NCI-H1105 treated with DMSO at 0.1 percent for 48 hours (cell line): ENCODE results near the gene RPL22.
A peak's percentile ranks its signal among the peaks of the same experiment; 100 is the strongest.

Source experiments
- DNase-seq: peaks from one replicate; lab custom pipeline; 2025; lab: John Stamatoyannopoulos, UW

The RPL22 gene

GRCh38 chr1:6152181-6152580 lies 47.2 kb downstream of the RPL22 start:
- DNase-seq = no peak

DNA sequence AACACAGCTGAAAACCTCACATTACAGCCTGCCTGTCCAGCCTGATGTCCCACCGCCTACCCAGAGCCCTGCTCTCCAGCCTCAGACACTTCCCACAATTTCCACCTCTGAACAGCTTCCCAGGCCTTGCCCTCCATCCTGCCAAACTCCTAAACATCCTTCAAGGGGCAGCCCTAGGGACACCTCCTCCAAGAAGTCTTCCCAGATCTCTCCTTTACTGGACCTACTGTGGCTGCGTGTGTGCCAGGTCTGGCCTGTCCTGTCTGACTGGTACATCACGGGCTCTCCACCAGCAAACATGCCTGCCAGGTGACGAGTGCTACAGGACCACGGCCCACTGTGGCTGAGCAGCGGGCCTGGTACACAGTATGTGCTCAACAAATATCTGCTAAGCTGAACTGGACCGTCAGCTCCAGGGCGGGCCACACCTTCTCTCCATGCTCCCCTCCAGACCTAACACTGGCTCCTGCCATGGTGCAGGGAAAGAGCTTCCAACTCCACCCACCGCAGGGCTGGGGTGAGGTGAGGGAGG lies 48.0 kb downstream of the RPL22 start:
- no peak for DNase-seq

- no peak for DNase-seq
These were observed 49.1 kb downstream of the RPL22 start for GRCh38 chr1:6150006-6150938.

- no peak for DNase-seq
These were observed 49.8 kb downstream of the RPL22 start for GRCh38 chr1:6149597-6149996.

- DNase-seq = peak; percentile 88
These were observed 50.7 kb downstream of the RPL22 start for GRCh38 chr1:6148497-6149241.

DNA sequence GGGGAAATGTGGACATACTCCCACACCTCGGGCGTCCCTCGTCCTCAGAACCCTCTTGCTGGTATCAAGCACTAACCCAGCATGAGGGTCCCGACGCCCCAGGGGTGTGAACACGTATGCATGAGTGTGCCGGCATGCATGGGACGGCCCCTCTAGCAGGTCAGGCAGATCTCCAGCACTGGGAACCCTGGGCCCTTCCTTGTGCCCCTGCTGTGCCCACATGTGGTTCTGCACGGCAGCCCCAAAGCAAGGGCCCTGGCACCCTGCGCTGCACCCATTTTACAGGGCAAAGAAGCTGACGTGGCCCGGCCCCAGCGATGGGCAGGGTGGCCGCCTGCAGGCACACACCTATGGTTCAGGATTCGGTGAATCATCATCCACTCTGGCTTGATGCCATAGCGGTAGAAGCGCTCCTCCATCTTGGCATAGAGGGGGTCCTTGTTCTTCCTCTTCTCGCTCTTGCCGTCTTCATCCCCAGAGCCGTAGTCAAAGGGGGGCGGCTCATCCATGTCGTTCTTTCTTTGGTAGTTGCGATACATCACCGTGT lies 53.5 kb downstream of the RPL22 start:
- DNase-seq = no peak

- DNase-seq = no peak
These were observed 54.0 kb downstream of the RPL22 start for GRCh38 chr1:6145396-6145750.

DNA sequence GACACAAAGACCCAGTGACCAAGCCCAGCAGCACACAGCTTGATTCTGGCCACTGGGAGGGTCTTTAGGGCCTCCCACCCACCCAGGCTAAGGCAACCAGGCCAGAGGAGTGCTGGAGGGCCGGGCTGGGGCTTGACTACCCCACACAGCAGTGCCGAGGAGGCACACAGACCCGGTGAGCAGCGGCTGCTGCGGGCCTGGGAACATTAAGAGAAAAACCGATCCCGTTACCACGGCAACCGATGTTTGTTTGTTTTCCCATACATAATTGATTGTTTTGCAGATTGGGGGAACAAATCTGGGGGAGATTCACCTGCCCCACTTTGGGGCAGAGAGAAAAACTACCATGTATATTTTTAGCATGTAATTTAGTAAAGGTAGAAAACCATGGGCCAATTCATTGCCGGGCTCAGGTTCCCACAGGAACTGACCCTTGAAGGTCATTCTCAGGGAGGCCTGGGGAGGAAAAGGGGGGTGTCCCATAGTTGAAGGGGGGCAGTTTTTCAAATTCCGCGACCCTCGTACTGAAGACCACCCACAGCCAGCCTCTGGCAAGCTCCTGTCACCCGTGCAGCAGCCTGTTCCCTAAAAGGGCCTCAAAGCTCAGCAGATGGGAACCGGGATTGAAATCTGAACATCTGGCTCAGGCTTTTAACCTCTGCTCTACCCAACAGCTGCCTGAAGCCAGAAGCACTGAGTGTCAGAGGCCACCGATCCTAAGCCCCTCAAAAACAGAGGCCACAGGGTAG lies 54.6 kb downstream of the RPL22 start:
- DNase-seq = no peak

DNA sequence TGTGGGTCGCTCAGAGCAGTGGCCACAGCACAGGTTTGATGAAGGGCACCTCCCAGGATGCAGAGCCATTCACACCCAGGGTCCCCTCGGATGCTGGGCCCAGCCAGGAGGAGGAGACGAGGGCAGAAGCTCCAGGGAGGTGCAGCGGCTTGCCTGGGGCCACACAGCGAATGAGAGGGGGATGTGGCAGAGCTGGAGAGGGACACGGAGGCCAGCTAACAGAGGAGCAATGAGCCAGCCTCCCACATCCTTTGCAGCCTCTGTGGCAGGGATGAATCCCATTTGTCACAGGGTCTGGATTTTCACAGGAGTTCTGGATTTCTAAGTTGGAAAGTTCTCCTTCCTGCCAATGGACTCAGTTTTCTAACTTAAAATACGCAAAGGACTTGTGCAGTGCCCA lies 55.2 kb downstream of the RPL22 start:
- no peak for DNase-seq

DNA sequence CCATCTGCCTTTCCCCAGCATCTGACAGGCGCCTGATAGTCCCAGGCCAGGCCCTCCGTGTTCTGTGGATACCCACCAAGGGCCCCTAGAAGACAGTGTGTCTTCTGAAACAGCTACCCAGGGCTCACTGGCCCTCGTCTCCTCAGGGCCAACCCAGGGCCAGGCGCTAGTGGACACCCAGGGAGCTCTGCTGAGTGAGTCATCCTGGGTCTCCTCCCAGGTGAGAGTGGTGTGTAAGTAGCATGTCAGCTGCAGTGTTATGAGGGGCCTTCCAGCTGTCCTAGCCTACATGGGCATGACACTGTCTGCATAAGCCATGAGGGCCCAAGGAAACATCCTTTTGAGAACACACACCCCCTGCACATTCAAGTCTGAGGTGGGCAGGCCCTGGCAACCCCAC lies 56.0 kb downstream of the RPL22 start:
- no peak for DNase-seq

- DNase-seq = no peak
These were observed 56.7 kb downstream of the RPL22 start for GRCh38 chr1:6142734-6143133.

DNA sequence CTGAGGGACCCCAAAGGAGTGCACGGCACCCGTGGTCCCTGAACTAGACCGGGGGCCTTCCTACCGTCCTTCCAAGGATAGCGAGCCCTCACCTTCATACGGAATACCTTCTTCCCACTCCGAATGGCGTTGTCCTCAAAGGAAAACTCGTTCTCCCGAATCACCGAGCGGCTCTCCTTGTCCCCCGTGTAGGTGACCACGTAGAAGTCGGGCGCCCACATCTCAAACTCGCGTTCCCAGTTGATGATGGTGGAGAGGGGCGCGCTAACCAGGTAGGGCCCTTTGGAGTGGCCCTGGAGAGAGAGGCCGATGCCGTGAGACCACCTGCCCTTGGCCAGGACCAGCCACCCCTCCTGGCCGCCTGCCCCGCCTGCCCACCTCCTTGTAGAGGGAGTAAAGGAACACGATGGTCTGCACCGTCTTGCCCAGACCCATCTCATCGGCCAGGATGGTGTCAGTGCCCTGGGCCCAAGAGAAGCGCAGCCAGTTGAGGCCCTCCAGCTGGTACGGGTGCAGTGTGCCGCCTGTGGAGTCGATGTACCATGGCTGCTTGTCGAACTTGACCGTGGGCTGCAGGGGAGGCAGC lies 57.3 kb downstream of the RPL22 start:
- no peak for DNase-seq

GRCh38 chr1:6141592-6141991 lies 57.8 kb downstream of the RPL22 start:
- DNase-seq = no peak

DNA sequence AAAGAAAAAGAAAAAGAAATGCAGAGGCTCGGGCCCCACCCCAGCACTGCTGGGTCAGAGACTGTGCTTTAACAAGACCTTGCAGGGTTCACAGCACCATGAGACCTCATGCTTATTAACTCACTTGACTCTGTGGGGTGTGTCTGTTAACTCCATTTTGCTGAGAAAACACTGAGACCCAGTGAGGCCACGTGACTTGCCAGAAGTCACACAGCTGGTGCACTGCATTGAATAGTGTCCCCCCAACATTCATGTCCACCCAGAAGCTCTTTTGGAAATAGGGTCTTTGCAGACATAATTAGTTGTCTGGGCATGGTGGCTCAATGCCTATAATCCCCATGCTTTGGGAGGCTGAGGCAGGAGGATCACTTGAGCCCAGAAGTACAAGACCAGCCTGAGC lies 59.0 kb downstream of the RPL22 start:
- no peak for DNase-seq

DNA sequence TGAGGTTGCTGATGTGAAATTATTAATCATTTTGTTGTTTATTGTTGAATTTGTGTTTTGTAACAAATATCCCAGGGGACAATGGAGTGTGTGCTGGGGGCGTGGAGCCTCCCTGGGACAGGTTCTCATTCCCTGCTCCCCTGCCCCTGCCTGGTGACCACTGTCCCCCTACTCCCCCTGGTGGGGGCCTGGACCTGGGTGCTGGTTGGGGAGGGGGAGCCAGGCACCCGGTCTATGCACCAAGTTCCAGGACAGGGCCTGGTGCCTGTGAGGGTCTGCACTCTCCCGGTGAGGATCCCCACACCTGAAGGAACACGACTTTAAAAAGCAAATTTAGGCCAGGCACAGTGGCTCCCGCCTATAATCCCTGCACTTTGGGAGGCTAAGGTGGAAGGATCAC lies 61.6 kb downstream of the RPL22 start:
- no peak for DNase-seq

GRCh38 chr1:6136516-6137220 lies 62.7 kb downstream of the RPL22 start:
- no peak for DNase-seq
